Ishikawa (cell line): ENCODE results near the gene GIT2.

Experiments
- CEBPB ChIP-seq: IDR thresholded peaks from 2 replicates; pipeline ENCODE4 v1.6.1; 2012
- CREB1 ChIP-seq: IDR thresholded peaks from 2 replicates; pipeline ENCODE4 v1.6.1; 2012; ENCODE audit warnings: low read depth
- EGR1 ChIP-seq: IDR thresholded peaks from 2 replicates; pipeline ENCODE4 v1.6.1; 2012
- EP300 ChIP-seq: IDR thresholded peaks from 2 replicates; pipeline ENCODE4 v1.6.1; 2012; ENCODE audit warnings: borderline replicate concordance
- FOXM1 ChIP-seq: IDR thresholded peaks from 2 replicates; pipeline ENCODE4 v1.6.1; 2012; ENCODE audit warnings: low read depth, borderline replicate concordance
- MAX ChIP-seq: IDR thresholded peaks from 2 replicates; pipeline ENCODE4 v1.6.1; 2012
- NFIC ChIP-seq: IDR thresholded peaks from 2 replicates; pipeline ENCODE4 v1.6.1; 2012
- RAD21 ChIP-seq: IDR thresholded peaks from 2 replicates; pipeline ENCODE4 v1.6.1; 2012; ENCODE audit warnings: low read depth
- REST ChIP-seq: IDR thresholded peaks from 2 replicates; pipeline ENCODE4 v1.6.1; 2012; ENCODE audit warnings: low read depth, mild to moderate bottlenecking
- TAF1 ChIP-seq: IDR thresholded peaks from 2 replicates; pipeline ENCODE4 v1.6.1; 2012; ENCODE audit warnings: low read depth, mild to moderate bottlenecking
- TCF12 ChIP-seq: IDR thresholded peaks from 2 replicates; pipeline ENCODE4 v1.6.1; 2012; ENCODE audit warnings: low read depth
- TEAD4 ChIP-seq: IDR thresholded peaks from 2 replicates; pipeline ENCODE4 v1.6.1; 2012
- USF1 ChIP-seq: IDR thresholded peaks from 2 replicates; pipeline ENCODE4 v1.6.1; 2012
- YY1 ChIP-seq: IDR thresholded peaks from 2 replicates; pipeline ENCODE4 v1.6.1; 2012; ENCODE audit warnings: low read depth
- ZBTB7A ChIP-seq: IDR thresholded peaks from 2 replicates; pipeline ENCODE4 v1.6.1; 2012; ENCODE audit warnings: low read depth

The GIT2 gene

GRCh38 chr12:109953656-109954055, 42.5 kb downstream of the GIT2 start:
- no peak for TF ChIP-seq USF1
- no peak for TF ChIP-seq EP300
- TF ChIP-seq TAF1 = no peak
- no peak for TF ChIP-seq CREB1
- TF ChIP-seq TCF12 = no peak
- no peak for TF ChIP-seq REST
- no peak for TF ChIP-seq MAX

GRCh38 chr12:109952873-109953272, 43.3 kb downstream of the GIT2 start:
- TF ChIP-seq USF1 (no peak), CEBPB (no peak), RAD21 (no peak), EP300 (no peak), CREB1 (no peak), ZBTB7A (no peak), YY1 (no peak)

GRCh38 chr12:109952160-109952858, 43.9 kb downstream of the GIT2 start:
- TF ChIP-seq CREB1 (no peak), REST (no peak), YY1 (no peak), USF1 (no peak), ZBTB7A (no peak), RAD21 (no peak), EP300 (no peak), CEBPB (no peak), FOXM1 (no peak)

GRCh38 chr12:109951751-109952150, 44.4 kb downstream of the GIT2 start:
- TF ChIP-seq TAF1 = no peak
- TF ChIP-seq NFIC = peak; percentile 50; the same call in 1 of the 2 replicates
- peak; percentile 66 for TF ChIP-seq TEAD4
- TF ChIP-seq EGR1 = no peak

- TF ChIP-seq CEBPB = no peak
- no peak for TF ChIP-seq YY1
- no peak for TF ChIP-seq TAF1
- TF ChIP-seq REST = no peak
- TF ChIP-seq ZBTB7A = no peak
- no peak for TF ChIP-seq RAD21
- TF ChIP-seq CREB1 = no peak
- no peak for TF ChIP-seq TEAD4
- TF ChIP-seq TCF12 = no peak
Measured at GRCh38 chr12:109951136-109951535, 45.0 kb downstream of the GIT2 start.
